RWPE2 (cell line): ENCODE measurements around the gene FBRSL1.

ENCODE experiments used
- ATAC-seq: fragments of 200-7000 bp; cut with Tn5 transposase; 3 replicates; pipeline ENCODE4 v1.9.1; 2021; ENCODE audit warnings: low read depth
- DNase-seq: peaks from one replicate; pipeline ENCODE4 v3.0.0-alpha.2; 2020; ENCODE audit warnings: low spot score
- H3K27ac ChIP-seq: fragments of 450-650 bp; 2 replicates; pipeline ENCODE4 v1.5.1; 2017; ENCODE audit warnings: mild to moderate bottlenecking; ENCODE audit not compliant: poor library complexity, severe bottlenecking
- H3K27me3 ChIP-seq: fragments of 250-450 bp; sonication (Bioruptor Pico); 2 replicates; pipeline ENCODE4 v1.5.1; 2021; ENCODE audit warnings: mild to moderate bottlenecking, moderate library complexity; ENCODE audit not compliant: insufficient read depth, poor library complexity, severe bottlenecking
- H3K36me3 ChIP-seq: fragments of 250-450 bp; sonication (Bioruptor Pico); 2 replicates; pipeline ENCODE4 v1.5.1; 2020; ENCODE audit warnings: low read depth, mild to moderate bottlenecking, moderate library complexity
- H3K4me1 ChIP-seq: fragments of 250-450 bp; sonication (Bioruptor Pico); 2 replicates; pipeline ENCODE4 v1.5.1; 2021; ENCODE audit warnings: mild to moderate bottlenecking, moderate library complexity; ENCODE audit not compliant: insufficient read depth, poor library complexity, severe bottlenecking
- H3K4me3 ChIP-seq: fragments of 250-450 bp; sonication (Bioruptor Pico); 2 replicates; pipeline ENCODE4 v1.5.1; 2021; ENCODE audit warnings: mild to moderate bottlenecking, moderate library complexity; ENCODE audit not compliant: severe bottlenecking
- H3K9me3 ChIP-seq: fragments of 250-450 bp; sonication (Bioruptor Pico); 2 replicates; pipeline ENCODE4 v1.5.1; 2021; ENCODE audit warnings: mild to moderate bottlenecking, moderate library complexity; ENCODE audit not compliant: severe bottlenecking
- CTCF ChIP-seq: fragments of 450-650 bp; IDR thresholded peaks from one replicate; pipeline ENCODE4 v1.5.1; 2017; ENCODE audit warnings: mild to moderate bottlenecking, moderate library complexity; ENCODE audit not compliant: poor library complexity, severe bottlenecking

Gene FBRSL1

GRCh38 chr12:132535019-132535418 lies 45.1 kb downstream of the FBRSL1 start:
- Histone ChIP-seq H3K4me3 (no peak overlapping the region), H3K36me3 (no peaks in the 10 kb centered on the region), H3K27ac (no peak overlapping the region), H3K27me3 (no peaks in the 10 kb centered on the region), H3K4me1 (no peaks in the 10 kb centered on the region), H3K9me3 (no peaks in the 10 kb centered on the region)
- no peak for TF ChIP-seq CTCF
- DNase-seq (no peak), ATAC-seq (no peak)

GRCh38 chr12:132536102-132536876 lies 46.3 kb downstream of the FBRSL1 start:
- no peak for DNase-seq

GRCh38 chr12:132537049-132537448 lies 47.1 kb downstream of the FBRSL1 start:
- Histone ChIP-seq H3K4me3 (no peak overlapping the region), H3K9me3 (no peaks in the 10 kb centered on the region), H3K36me3 (no peaks in the 10 kb centered on the region), H3K27ac (no peak overlapping the region), H3K4me1 (no peaks in the 10 kb centered on the region), H3K27me3 (no peaks in the 10 kb centered on the region)
- DNase-seq (no peak), ATAC-seq (no peak)
- TF ChIP-seq CTCF = no peak

More at GRCh38 chr12:132536102-132536876, 46.3 kb downstream of the FBRSL1 start:
- no peak overlapping the region for H3K4me3 ChIP-seq
- H3K4me1 ChIP-seq = no peaks in the 10 kb centered on the region
- H3K9me3 ChIP-seq = no peaks in the 10 kb centered on the region
- H3K36me3 ChIP-seq = no peaks in the 10 kb centered on the region
- ATAC-seq = no peak
- no peaks in the 10 kb centered on the region for H3K27me3 ChIP-seq
- TF ChIP-seq CTCF = no peak
- H3K27ac ChIP-seq = no peak overlapping the region

GRCh38 chr12:132537836-132538662 lies 48.1 kb downstream of the FBRSL1 start:
- no peak for TF ChIP-seq CTCF
- H3K9me3 ChIP-seq = no peaks in the 10 kb centered on the region
- no peak overlapping the region for H3K27ac ChIP-seq
- H3K36me3 ChIP-seq = no peaks in the 10 kb centered on the region
- DNase-seq (no peak), ATAC-seq (no peak; the same call in 2 of the 3 replicates)
- no peaks in the 10 kb centered on the region for H3K27me3 ChIP-seq
- H3K4me3 ChIP-seq = no peak overlapping the region
- no peaks in the 10 kb centered on the region for H3K4me1 ChIP-seq
